ENCODE measurements around the gene PHOX2A. TPM values are rescaled to one million over a fixed set of nuclear protein-coding genes. Genes with fewer than 3 reads are reported as not detected.

PHOX2A gene
- total RNA-seq, 1 experiment from 2014 or later: 1.6 TPM

DNA sequence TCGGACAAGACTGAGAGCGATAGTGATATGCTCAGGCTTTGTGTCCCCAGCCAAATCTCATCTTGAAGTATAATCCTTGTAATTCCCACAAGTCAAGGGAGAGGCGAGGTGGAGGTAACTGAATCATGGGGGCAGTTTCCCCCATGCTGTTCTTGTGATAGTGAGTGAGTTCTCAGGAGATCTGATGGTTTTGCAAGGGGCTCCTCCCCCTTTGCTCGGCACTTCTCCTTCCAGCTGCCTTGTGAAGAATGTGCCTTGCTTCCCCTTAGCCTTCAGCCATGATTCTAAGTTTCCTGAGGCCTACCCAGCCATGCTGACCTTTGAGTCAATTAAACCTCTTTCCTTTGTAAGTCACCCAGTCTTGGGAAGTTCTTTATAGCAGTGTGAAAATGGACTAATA is 34.9 kb downstream of the PHOX2A start:
- peaks cover 9% of the 10 kb centered on the region for H3K9me3 Mint-ChIP-seq
- ATAC-seq (no peak), DNase-seq (ENCODE audit: low spot score) (no peak)
- POLR2A ChIA-PET: no interaction called here
- CTCF ChIA-PET: interaction anchor here (1.2 kb wide), 1 partner anchor 29 kb away, joined by 4 read pairs; no protein-coding TSS in a partner anchor
- no peak overlapping the region for H3K27ac Mint-ChIP-seq
- no peaks in the 10 kb centered on the region for H3K4me1 Mint-ChIP-seq
- H3K4me3 Mint-ChIP-seq: no peak overlapping the region
- peaks cover 11% of the 10 kb centered on the region for H3K27me3 Mint-ChIP-seq (ENCODE audit: low read depth)
- H3K36me3 Mint-ChIP-seq: no peaks in the 10 kb centered on the region
- TF ChIP-seq, protein P1, sequence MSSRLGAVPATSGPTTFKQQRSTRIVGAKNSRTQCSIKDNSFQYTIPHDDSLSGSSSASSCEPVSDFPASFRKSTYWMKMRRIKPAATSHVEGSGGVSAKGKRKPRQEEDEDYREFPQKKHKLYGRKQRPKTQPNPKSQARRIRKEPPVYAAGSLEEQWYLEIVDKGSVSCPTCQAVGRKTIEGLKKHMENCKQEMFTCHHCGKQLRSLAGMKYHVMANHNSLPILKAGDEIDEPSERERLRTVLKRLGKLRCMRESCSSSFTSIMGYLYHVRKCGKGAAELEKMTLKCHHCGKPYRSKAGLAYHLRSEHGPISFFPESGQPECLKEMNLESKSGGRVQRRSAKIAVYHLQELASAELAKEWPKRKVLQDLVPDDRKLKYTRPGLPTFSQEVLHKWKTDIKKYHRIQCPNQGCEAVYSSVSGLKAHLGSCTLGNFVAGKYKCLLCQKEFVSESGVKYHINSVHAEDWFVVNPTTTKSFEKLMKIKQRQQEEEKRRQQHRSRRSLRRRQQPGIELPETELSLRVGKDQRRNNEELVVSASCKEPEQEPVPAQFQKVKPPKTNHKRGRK (CRISPR knock-in tag; IDR thresholded peaks at IDR 0.05; ENCODE audit: borderline replicate concordance): no peak
- TF ChIP-seq, protein P2, sequence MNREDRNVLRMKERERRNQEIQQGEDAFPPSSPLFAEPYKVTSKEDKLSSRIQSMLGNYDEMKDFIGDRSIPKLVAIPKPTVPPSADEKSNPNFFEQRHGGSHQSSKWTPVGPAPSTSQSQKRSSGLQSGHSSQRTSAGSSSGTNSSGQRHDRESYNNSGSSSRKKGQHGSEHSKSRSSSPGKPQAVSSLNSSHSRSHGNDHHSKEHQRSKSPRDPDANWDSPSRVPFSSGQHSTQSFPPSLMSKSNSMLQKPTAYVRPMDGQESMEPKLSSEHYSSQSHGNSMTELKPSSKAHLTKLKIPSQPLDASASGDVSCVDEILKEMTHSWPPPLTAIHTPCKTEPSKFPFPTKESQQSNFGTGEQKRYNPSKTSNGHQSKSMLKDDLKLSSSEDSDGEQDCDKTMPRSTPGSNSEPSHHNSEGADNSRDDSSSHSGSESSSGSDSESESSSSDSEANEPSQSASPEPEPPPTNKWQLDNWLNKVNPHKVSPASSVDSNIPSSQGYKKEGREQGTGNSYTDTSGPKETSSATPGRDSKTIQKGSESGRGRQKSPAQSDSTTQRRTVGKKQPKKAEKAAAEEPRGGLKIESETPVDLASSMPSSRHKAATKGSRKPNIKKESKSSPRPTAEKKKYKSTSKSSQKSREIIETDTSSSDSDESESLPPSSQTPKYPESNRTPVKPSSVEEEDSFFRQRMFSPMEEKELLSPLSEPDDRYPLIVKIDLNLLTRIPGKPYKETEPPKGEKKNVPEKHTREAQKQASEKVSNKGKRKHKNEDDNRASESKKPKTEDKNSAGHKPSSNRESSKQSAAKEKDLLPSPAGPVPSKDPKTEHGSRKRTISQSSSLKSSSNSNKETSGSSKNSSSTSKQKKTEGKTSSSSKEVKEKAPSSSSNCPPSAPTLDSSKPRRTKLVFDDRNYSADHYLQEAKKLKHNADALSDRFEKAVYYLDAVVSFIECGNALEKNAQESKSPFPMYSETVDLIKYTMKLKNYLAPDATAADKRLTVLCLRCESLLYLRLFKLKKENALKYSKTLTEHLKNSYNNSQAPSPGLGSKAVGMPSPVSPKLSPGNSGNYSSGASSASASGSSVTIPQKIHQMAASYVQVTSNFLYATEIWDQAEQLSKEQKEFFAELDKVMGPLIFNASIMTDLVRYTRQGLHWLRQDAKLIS (CRISPR knock-in tag; IDR thresholded peaks at IDR 0.05; ENCODE audit: borderline replicate concordance): no peak
- no peak for TF ChIP-seq ZNF263 (CRISPR knock-in tag; IDR thresholded peaks at IDR 0.05; ENCODE audit: low read depth)
- no peak for TF ChIP-seq FOXJ3 (CRISPR knock-in tag; IDR thresholded peaks at IDR 0.05; ENCODE audit: borderline replicate concordance)
- no peak for TF ChIP-seq ETV6 (CRISPR knock-in tag; IDR thresholded peaks at IDR 0.05)
- no peak for TF ChIP-seq FOXP1 (CRISPR knock-in tag; IDR thresholded peaks at IDR 0.05; ENCODE audit: borderline replicate concordance)
- no peak for TF ChIP-seq MXD4 (CRISPR knock-in tag; IDR thresholded peaks at IDR 0.05; ENCODE audit: borderline replicate concordance)
- TF ChIP-seq, protein P3, sequence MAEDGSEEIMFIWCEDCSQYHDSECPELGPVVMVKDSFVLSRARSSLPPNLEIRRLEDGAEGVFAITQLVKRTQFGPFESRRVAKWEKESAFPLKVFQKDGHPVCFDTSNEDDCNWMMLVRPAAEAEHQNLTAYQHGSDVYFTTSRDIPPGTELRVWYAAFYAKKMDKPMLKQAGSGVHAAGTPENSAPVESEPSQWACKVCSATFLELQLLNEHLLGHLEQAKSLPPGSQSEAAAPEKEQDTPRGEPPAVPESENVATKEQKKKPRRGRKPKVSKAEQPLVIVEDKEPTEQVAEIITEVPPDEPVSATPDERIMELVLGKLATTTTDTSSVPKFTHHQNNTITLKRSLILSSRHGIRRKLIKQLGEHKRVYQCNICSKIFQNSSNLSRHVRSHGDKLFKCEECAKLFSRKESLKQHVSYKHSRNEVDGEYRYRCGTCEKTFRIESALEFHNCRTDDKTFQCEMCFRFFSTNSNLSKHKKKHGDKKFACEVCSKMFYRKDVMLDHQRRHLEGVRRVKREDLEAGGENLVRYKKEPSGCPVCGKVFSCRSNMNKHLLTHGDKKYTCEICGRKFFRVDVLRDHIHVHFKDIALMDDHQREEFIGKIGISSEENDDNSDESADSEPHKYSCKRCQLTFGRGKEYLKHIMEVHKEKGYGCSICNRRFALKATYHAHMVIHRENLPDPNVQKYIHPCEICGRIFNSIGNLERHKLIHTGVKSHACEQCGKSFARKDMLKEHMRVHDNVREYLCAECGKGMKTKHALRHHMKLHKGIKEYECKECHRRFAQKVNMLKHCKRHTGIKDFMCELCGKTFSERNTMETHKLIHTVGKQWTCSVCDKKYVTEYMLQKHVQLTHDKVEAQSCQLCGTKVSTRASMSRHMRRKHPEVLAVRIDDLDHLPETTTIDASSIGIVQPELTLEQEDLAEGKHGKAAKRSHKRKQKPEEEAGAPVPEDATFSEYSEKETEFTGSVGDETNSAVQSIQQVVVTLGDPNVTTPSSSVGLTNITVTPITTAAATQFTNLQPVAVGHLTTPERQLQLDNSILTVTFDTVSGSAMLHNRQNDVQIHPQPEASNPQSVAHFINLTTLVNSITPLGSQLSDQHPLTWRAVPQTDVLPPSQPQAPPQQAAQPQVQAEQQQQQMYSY (CRISPR knock-in tag; IDR thresholded peaks at IDR 0.05): no peak
- no peak for TF ChIP-seq TEAD4 (CRISPR knock-in tag; IDR thresholded peaks at IDR 0.05)
- TF ChIP-seq HMGA2 (CRISPR knock-in tag; IDR thresholded peaks at IDR 0.05): no peak
- TF ChIP-seq ZNF121 (CRISPR knock-in tag; IDR thresholded peaks at IDR 0.05): no peak
- no peak for TF ChIP-seq ZNF232 (CRISPR knock-in tag; IDR thresholded peaks at IDR 0.05)
- TF ChIP-seq, protein P4, sequence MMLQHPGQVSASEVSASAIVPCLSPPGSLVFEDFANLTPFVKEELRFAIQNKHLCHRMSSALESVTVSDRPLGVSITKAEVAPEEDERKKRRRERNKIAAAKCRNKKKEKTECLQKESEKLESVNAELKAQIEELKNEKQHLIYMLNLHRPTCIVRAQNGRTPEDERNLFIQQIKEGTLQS (CRISPR knock-in tag; conservative IDR thresholded peaks at IDR 0.05): no peak
- TF ChIP-seq SOX15 (CRISPR knock-in tag; IDR thresholded peaks at IDR 0.05): no peak
- no peak for TF ChIP-seq SP1 (CRISPR knock-in tag; conservative IDR thresholded peaks at IDR 0.05)
- TF ChIP-seq, protein P5, sequence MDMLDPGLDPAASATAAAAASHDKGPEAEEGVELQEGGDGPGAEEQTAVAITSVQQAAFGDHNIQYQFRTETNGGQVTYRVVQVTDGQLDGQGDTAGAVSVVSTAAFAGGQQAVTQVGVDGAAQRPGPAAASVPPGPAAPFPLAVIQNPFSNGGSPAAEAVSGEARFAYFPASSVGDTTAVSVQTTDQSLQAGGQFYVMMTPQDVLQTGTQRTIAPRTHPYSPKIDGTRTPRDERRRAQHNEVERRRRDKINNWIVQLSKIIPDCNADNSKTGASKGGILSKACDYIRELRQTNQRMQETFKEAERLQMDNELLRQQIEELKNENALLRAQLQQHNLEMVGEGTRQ (CRISPR knock-in tag; IDR thresholded peaks at IDR 0.05): no peak

Measured in WTC11 (cell line).